Placental epithelial cell (primary cell): Measurements from ENCODE around the gene IQCE. TPM values are rescaled to one million over a fixed set of nuclear protein-coding genes. Genes with fewer than 3 reads are reported as not detected.

ENCODE experiments used
- small RNA-seq: library from RNA; depleted of rRNA; stranded (forward); fragments of <200 nt; gene quantifications from one replicate; pipeline ENCODE3, GENCODE V24; 2012
- total RNA-seq: library from RNA; depleted of rRNA; stranded (reverse); fragments of >200 nt; gene quantifications from 2 replicates; pipeline ENCODE4 v1.2.3, GENCODE V29; 2012

IQCE gene
- total RNA-seq = 11.4 TPM in 2 replicates

GRCh38 chr7:2558629-2559282 lies at the start of gene IQCE:
TSS of gene IQCE (plus strand) at chr7:2558979. CDS start at chr7:2559182, 203 bp downstream.

GRCh38 chr7:2519119-2519930 lies 39.5 kb upstream of the IQCE start, which contains the start of gene LFNG:
TSS of gene LFNG (plus strand) at chr7:2519774. CDS start at chr7:2519862, 88 bp downstream.

GRCh38 chr7:2555121-2556052 lies 3.4 kb upstream of the IQCE start, which contains the start of gene BRAT1:
TSS of gene BRAT1 (minus strand) at chr7:2555524. CDS start at chr7:2554431, 1,093 bp downstream.

GRCh38 chr7:2631946-2632732 lies 73.4 kb downstream of the IQCE start, which contains the start of gene TTYH3:
TSS of gene TTYH3 (plus strand) at chr7:2631986. CDS start at chr7:2632156, 170 bp downstream.

Small RNA genes within 50 kb of the gene (small RNA-seq; reads per million reads assigned to genes)
- gene MIR4648 = not detected

Other genes starting within 250 kb of the IQCE start
- gene SNX8, start 244.5 kb upstream of the IQCE start, total RNA-seq = 12.5 and 14.9 TPM in 2 replicates
- 117 and 138 TPM in 2 replicates for gene EIF3B, start 204.2 kb upstream of the IQCE start, total RNA-seq
- 3.5 and 7.3 TPM in 2 replicates for gene CHST12, start 155.4 kb upstream of the IQCE start, total RNA-seq
- not detected in 2 replicates for gene GRIFIN, start 82.6 kb upstream of the IQCE start, total RNA-seq
- 0.79 and 9.1 TPM in 2 replicates for gene LFNG, start 39.2 kb upstream of the IQCE start, total RNA-seq
- gene BRAT1, start 3.5 kb upstream of the IQCE start, total RNA-seq = 25.9 and 36.9 TPM in 2 replicates
- 31.4 and 52.5 TPM in 2 replicates for gene TTYH3, start 73.0 kb downstream of the IQCE start, total RNA-seq
- gene AMZ1, start 129.2 kb downstream of the IQCE start, total RNA-seq = 11.0 and 16.2 TPM in 2 replicates